ENCODE measurements around the gene KDM7A.

GRCh38 chr7:140085447-140085846, 91.3 kb downstream of the KDM7A start:
- TF ChIP-seq POLR2A (IDR thresholded peaks at IDR 0.05) (no peak), CTCF (IDR thresholded peaks at IDR 0.05) (no peak)
